Kidney glomerular epithelial cell (primary cell): ENCODE measurements around the gene ESR1.
A peak's percentile ranks its signal among the peaks of the same experiment; 100 is the strongest.
"Not testable (repeated sequence)": the region's sequence is repeated elsewhere in the genome, so short reads cannot be mapped to it uniquely, and the experiment has no call there.

Experiments used
- DNase-seq: peaks from one replicate; lab custom pipeline; 2025; lab: John Stamatoyannopoulos, UW

Gene ESR1

GRCh38 chr6:152135755-152136448 is 328.4 kb downstream of the ESR1 start:
- DNase-seq, result no peak

GRCh38 chr6:152136449-152136825 is 329.0 kb downstream of the ESR1 start:
- DNase-seq, result no peak

DNA sequence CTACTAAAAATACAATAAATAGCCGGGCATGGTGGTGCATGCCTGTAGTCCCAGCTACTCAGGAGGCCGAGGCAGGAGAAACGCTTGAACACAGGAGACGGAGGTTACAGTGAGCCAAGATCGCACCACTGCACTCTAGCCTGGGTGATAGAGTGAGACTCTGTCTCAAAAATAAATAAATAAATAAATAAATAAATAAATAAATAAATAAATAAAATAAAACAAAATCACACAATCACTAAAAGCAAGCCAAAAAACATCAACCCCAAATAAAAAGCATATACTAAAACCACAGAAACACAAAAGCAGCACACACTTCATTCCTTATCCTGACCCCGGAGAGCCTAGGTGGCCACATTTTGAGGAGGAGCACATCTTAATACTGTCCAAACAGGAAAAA is 330.9 kb downstream of the ESR1 start:
- DNase-seq, result not testable (repeated sequence)

GRCh38 chr6:152142105-152142504 is 334.6 kb downstream of the ESR1 start:
- DNase-seq, result no peak

GRCh38 chr6:152143359-152143758 is 335.9 kb downstream of the ESR1 start:
- DNase-seq, result no peak

GRCh38 chr6:152146385-152146784 is 338.9 kb downstream of the ESR1 start:
- DNase-seq, result no peak

DNA sequence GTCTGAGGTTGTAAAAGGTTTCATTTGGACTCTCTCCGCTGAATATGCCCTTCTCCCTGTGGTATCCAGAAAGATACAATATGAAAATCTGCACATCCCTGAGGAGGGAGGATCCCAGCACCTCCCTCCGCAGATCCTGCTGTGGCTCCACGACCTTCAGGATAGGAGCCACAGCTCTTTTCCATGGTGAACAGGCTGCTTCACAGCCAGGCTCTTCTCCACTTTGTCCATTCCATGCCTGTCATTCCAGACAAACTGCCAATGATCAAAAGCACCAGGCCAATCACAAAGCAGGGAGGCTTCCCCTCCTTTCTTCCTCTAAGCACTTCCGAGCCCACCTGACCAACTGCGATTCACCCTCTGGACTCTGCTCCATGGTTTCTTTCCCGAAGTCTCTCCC is 339.8 kb downstream of the ESR1 start:
- no peak for DNase-seq

- no peak for DNase-seq
Measured at GRCh38 chr6:152148412-152148811, 340.9 kb downstream of the ESR1 start.

DNA sequence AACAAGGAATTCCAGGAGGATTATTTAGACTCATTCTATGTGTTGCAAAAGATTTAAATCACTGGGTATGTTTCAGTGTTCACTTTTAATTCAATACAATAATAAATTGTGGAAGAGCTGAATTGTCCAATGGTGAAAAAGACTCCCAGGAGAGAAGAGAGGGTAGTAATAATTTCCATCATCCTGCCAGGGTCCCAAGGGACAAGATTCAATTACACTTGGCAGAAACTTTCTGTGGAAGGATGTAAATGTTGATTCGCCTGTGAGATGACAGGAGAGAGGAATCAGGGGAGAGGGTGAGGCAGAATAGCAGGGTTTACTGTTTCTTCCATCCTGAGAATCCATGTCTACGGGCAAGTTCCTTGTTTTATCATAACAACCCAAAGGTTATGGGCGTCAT is 342.7 kb downstream of the ESR1 start:
- no peak for DNase-seq

DNA sequence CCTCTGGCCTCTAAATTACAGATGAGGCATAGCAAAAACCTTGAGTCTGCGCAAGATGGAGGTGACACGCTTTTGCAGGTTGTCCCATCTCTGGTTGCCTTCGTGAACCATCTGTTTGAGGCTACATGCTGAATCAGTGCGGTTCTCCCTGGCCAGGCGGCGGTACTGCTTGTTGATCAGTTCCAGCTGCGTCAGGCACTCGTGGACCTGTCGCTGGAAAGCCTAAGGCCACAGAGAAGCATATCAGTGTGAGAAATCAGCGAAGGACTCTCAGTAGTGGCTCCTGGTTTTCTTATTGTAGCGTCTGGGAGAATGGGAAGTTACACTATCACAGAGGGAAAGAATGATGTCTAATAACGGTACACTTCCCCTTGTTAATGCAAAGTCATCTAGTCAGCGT is 344.4 kb downstream of the ESR1 start:
- no peak for DNase-seq

DNA sequence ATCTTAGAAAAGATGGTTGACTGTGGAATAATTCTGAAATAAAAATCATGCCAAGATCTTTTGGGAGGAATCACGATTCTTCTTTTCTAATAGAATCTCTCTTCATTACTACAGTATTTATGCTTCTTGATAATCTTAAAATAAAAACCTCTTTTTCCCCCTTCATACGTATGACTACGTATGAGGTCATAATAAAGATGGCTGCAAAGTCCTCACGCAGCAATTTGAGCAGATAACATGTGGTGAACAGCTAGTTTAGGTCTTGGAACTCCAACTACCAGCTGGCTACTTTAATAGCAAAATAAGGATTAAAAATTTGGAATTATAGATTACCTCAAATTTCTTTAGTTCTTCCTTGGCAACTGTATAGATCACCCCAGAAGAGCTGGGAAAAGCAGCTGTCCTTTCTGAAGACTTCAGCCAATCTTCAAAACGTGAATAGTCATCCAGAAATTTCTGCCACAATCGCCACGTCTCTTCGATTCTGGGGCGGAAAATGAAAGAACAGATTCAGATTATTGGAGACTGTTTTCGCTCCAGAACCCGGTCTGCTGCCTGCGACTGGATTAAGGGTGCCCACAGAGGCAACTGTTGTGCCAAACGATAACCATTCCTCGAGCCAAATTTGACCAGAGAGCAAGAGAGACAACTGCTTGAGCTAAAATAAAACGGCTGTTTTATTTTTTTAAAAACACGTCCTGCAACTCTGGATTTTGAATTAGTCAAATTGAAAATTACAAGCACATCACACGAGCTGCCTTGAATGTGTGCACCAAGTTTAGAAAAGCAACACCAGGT is 347.3 kb downstream of the ESR1 start:
- no peak for DNase-seq

- DNase-seq, result no peak
Measured at GRCh38 chr6:152155792-152156191, 348.3 kb downstream of the ESR1 start.

- DNase-seq, result no peak
Measured at GRCh38 chr6:152160346-152160745, 352.9 kb downstream of the ESR1 start.

DNA sequence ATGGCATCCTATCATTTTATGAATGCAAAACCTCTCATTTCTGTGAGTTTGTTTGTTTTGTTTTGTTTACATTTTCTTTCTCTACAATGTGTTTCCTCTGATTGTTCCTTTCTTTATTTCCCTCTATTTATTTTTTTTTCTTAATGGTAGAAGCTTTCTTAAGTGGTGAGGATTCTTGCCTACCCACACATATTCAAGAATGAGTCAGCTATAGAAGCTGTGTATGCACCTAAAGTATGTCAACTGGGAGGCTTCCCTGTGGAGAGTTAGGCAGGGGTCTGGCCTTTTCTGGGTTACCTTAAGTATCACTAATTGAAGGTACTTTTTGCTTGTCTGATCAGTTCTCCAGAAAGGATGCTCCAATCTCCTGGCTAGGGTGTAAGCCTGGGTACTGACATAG is 354.0 kb downstream of the ESR1 start:
- DNase-seq, result no peak

- DNase-seq, result no peak
Measured at GRCh38 chr6:152164957-152165356, 357.5 kb downstream of the ESR1 start.

DNA sequence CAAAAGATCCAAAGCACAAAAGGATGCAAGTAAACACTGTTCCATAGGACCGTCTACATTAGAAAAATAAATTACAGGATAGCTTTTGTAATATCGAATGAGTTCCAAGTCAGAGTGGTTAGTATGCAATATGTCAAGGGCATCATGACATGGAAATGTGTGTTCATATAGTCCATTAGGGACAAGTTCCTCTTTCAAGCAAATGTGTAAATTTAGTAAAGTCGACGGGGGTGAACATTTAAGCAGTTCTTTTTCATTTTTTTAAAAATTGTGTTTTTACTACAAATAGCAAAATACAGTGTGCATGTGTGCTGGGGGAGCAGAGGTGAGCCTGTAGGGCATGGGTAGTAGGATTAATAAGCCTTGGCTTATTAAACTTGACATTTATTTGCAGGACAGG is 359.0 kb downstream of the ESR1 start:
- no peak for DNase-seq

DNA sequence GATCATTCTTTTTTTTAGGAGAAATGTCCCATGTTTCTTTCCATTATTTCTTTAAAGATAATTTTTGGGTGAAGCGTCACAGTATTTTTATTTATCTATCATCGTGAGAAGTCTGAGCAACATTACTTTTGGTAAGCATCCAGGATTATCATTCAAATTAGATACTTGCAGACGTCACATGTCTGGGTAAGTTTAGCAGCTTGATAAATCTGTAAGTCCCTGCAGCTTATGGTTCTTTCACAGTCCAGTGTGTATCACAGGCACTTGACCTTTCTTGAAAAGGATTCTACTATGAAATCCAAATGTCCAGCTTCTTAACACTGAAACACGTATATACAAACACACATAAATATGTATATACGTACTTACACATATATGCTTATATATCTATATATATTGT is 359.4 kb downstream of the ESR1 start:
- no peak for DNase-seq

DNA sequence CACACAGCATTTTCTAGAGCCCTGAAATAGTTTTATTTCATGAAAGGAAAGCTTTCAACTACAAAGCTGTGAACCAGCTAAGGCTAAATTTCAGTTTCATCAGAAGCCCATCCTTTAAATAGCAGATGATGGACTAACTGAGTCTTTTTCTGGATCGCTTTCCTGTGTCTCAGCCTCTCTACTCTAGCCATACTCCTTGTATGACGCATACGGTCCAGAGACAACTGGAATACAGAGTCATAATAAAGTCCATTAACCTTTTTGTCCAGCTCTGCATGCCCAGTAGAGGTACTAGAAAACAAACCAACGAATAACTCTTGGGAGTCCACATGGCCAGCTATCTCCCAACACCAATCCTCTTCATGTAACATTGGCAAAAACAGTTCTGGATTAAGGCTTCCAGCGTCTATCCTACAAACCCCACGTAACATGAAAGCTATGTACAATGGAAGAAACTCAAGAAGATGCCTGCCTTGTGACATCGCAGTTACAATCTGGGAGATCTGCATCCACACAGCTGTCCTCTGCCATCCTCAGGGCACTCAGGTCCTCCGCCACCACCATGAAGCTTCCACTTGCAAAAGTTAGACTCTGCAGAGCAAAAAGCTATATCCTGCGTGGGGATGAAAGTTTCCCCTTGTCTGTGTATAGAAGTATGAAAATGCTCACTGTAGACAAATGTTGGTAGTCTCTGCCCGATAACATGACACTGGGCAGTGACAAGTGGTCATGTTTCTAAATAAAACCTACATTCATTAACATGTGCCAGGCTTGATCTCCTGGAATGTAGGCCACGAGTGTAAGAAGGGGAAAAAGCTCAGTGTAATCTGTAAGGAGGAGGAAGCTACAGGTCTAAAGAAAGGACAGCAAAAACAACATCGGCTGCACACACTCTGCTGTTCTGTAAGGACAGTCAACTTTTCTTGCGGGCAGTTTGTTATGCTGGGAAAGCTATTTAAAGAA is 360.4 kb downstream of the ESR1 start:
- DNase-seq, result no peak

GRCh38 chr6:152170313-152170701 is 362.8 kb downstream of the ESR1 start:
- DNase-seq, result no peak

- DNase-seq, result peak; percentile 69
Measured at GRCh38 chr6:152170702-152171667, 363.5 kb downstream of the ESR1 start.

- DNase-seq, result no peak
Measured at GRCh38 chr6:152173321-152173720, 365.8 kb downstream of the ESR1 start.
